OCI-LY1 (cell line): ENCODE results near the gene GID8.

Experiments
- CTCF ChIP-seq: fragments of 200-600 bp; sonication (generic), shearing (Covaris generic); IDR thresholded peaks from 2 replicates; pipeline ENCODE4 v1.5.1; 2017; ENCODE audit warnings: mild to moderate bottlenecking, antibody characterized with exemption, low read length, moderate library complexity, mixed read lengths
- EZH2 ChIP-seq: fragments of 200-600 bp; sonication (generic), shearing (Covaris generic); IDR thresholded peaks from 2 replicates; pipeline ENCODE4 v1.8.0; 2017; ENCODE audit warnings: borderline replicate concordance, mixed run types, mild to moderate bottlenecking, antibody characterized with exemption, low read length, moderate library complexity, mixed read lengths

GRCh38 chr20:62951143-62951895, 13.4 kb downstream of the GID8 start:
- TF ChIP-seq CTCF = no peak
- TF ChIP-seq EZH2 = no peak
